CD4-positive, alpha-beta T cell (primary cell): Measurements from ENCODE around the gene CDKN3. TPM values are rescaled to one million over a fixed set of nuclear protein-coding genes. Genes with fewer than 3 reads are reported as not detected.

Source experiments
- ATAC-seq: fragments of 200-7000 bp; cut with Tn5 transposase; one replicate; pipeline ENCODE4 v1.10.0; 2022; ENCODE audit warnings: mild to moderate bottlenecking; ENCODE audit not compliant: poor library complexity
- CTCF ChIA-PET: fragments of 350-600 bp; sonication (Branson Sonifier 250); formaldehyde crosslinking; loops from one replicate; lab custom pipeline; 2021; ENCODE audit warnings: antibody characterized with exemption, inconsistent platforms; lab: Charles Lee
- POLR2A ChIA-PET: fragments of 350-600 bp; sonication (Branson Sonifier 250); formaldehyde crosslinking; loops from one replicate; lab custom pipeline; 2021; ENCODE audit warnings: antibody characterized with exemption, inconsistent platforms; lab: Charles Lee
- DNase-seq, 14 experiments: peaks; one replicate each; pipeline ENCODE4 v3.0.0-alpha.2; 2013 to 2020; ENCODE audit warnings: mixed read lengths in 2 of 14
- H3K27ac ChIP-seq, 2 donors: one replicate each; pipeline versions ENCODE4 v1.5.1 to v1.7.0; 2013; ENCODE audit warnings: low read length in 2 of 2, low read depth in 1 of 2, mild to moderate bottlenecking in 1 of 2
- H3K27me3 ChIP-seq, 2 experiments: 1 replicate in 1 of 2; 2 replicates in 1 of 2; pipeline versions ENCODE4 v1.6.1 to v1.7.0; 2013; ENCODE audit warnings: low read length in 2 of 2, control low read depth in 1 of 2, mild to moderate bottlenecking in 1 of 2, moderate library complexity in 1 of 2; ENCODE audit not compliant: insufficient read depth in 2 of 2, control insufficient read depth in 1 of 2
- H3K36me3 ChIP-seq: one replicate; pipeline ENCODE4 v1.6.1; 2013; ENCODE audit warnings: low read length, control low read depth; ENCODE audit not compliant: insufficient read depth
- H3K4me1 ChIP-seq: one replicate; pipeline ENCODE4 v1.6.1; 2013; ENCODE audit warnings: low read length, control low read depth; ENCODE audit not compliant: insufficient read depth
- H3K4me3 ChIP-seq: one replicate; pipeline ENCODE4 v1.5.1; 2013; ENCODE audit warnings: mild to moderate bottlenecking, low read length, moderate library complexity
- H3K9me3 ChIP-seq, 2 experiments: 1 replicate in 1 of 2; 2 replicates in 1 of 2; pipeline versions ENCODE4 v1.6.1 to v1.7.0; 2013; ENCODE audit warnings: low read length in 2 of 2, mild to moderate bottlenecking in 2 of 2, control low read depth in 1 of 2, moderate library complexity in 1 of 2; ENCODE audit not compliant: control insufficient read depth in 1 of 2, insufficient read depth in 1 of 2
- H3K27ac Mint-ChIP-seq: one replicate; pipeline ENCODE4 v1.8.0; 2020; ENCODE audit warnings: mixed read lengths
- H3K27me3 Mint-ChIP-seq: one replicate; pipeline ENCODE4 v1.8.0; 2021; ENCODE audit warnings: mixed read lengths
- H3K36me3 Mint-ChIP-seq: one replicate; pipeline ENCODE4 v1.8.0; 2021; ENCODE audit warnings: low read depth, mixed read lengths
- H3K4me1 Mint-ChIP-seq: one replicate; pipeline ENCODE4 v1.8.0; 2021; ENCODE audit warnings: low read depth, mixed read lengths
- H3K4me3 Mint-ChIP-seq: one replicate; pipeline ENCODE4 v1.8.0; 2020; ENCODE audit warnings: mild to moderate bottlenecking, mixed read lengths
- H3K9me3 Mint-ChIP-seq: one replicate; pipeline ENCODE4 v1.8.0; 2020; ENCODE audit warnings: mixed read lengths
- CTCF ChIP-seq: fragments of 200-600 bp; IDR thresholded peaks from one replicate; pipeline ENCODE4 v1.8.0; 2022; ENCODE audit warnings: antibody characterized with exemption, mild to moderate bottlenecking
- intact Hi-C, 2 experiments: fragments of 100-400 bp; cut with DNase I in 1 of 2; cut with micrococcal nuclease in 1 of 2; formaldehyde crosslinking; loops; one replicate each; pipeline versions ENCODE4 v1.15.1 to v1.9.0; 2023 to 2025; cut with DNase I, micrococcal nuclease
- total RNA-seq, 174 experiments: library from RNA in 2 of 174; stranded (reverse) in 2 of 174; gene quantifications; one replicate each; pipeline ENCODE4 v1.2.3 and lab custom pipeline; 2021 to 2026

Gene CDKN3
- total RNA-seq, 2 experiments from 2014 or later = 0.61 to 1.4 TPM

- Mint-ChIP-seq H3K27ac (no peak overlapping the region), H3K4me1 (no peaks in the 10 kb centered on the region), H3K9me3 (peaks cover 6% of the 10 kb centered on the region), H3K36me3 (peaks cover 25% of the 10 kb centered on the region), H3K4me3 (no peak overlapping the region), H3K27me3 (no peaks in the 10 kb centered on the region)
- intact Hi-C loops = no loop called here
- POLR2A ChIA-PET = no interaction called here
- no peak overlapping the region for H3K4me3 ChIP-seq
- no peak for ATAC-seq
- H3K27ac ChIP-seq = no peak overlapping the region
- CTCF ChIA-PET = no interaction called here
- no peaks in the 10 kb centered on the region for H3K27me3 ChIP-seq
- H3K9me3 ChIP-seq = peaks cover 5% of the 10 kb centered on the region in 2 experiments
- TF ChIP-seq CTCF = no peak
- no peaks in the 10 kb centered on the region for H3K4me1 ChIP-seq
- DNase-seq = no peak
- no peaks in the 10 kb centered on the region for H3K36me3 ChIP-seq
Measured at GRCh38 chr14:54465654-54466053, 68.8 kb downstream of the CDKN3 start.

- ChIA-PET CTCF (no interaction called here), POLR2A (no interaction called here)
- Histone ChIP-seq H3K4me3 (no peak overlapping the region), H3K4me1 (no peaks in the 10 kb centered on the region), H3K27ac (no peak overlapping the region), H3K9me3 (peaks cover 5% of the 10 kb centered on the region in 2 experiments), H3K36me3 (no peaks in the 10 kb centered on the region), H3K27me3 (no peaks in the 10 kb centered on the region)
- no peak for TF ChIP-seq CTCF
- no peaks in the 10 kb centered on the region for H3K4me1 Mint-ChIP-seq
- H3K4me3 Mint-ChIP-seq = no peak overlapping the region
- intact Hi-C loops = no loop called here
- H3K9me3 Mint-ChIP-seq = peaks cover 6% of the 10 kb centered on the region
- no peaks in the 10 kb centered on the region for H3K27me3 Mint-ChIP-seq
- H3K27ac Mint-ChIP-seq = no peak overlapping the region
- ATAC-seq (no peak), DNase-seq (no peak)
- peaks cover 37% of the 10 kb centered on the region for H3K36me3 Mint-ChIP-seq
Measured at GRCh38 chr14:54467280-54467679, 70.5 kb downstream of the CDKN3 start.

Other genes starting within 250 kb of the CDKN3 start
- 10 to 100 TPM; 55.9 TPM for gene CNIH1, start 44.4 kb downstream of the CDKN3 start, total RNA-seq
- 10 to 100 TPM; 39.5 to 43.5 TPM for gene GMFB, start 92.0 kb downstream of the CDKN3 start, total RNA-seq
- gene CGRRF1, start 112.9 kb downstream of the CDKN3 start, total RNA-seq = 10 to 100 TPM; 34.5 to 42.8 TPM
- gene SAMD4A, start 170.1 kb downstream of the CDKN3 start, total RNA-seq = 1 to 10 TPM; 1.9 to 2.3 TPM